ENCODE measurements around the gene SLC28A1. TPM values are rescaled to one million over a fixed set of nuclear protein-coding genes. Genes with fewer than 3 reads are reported as not detected.
A peak's percentile ranks its signal among the peaks of the same experiment; 100 is the strongest.

The SLC28A1 gene
- polyA plus RNA-seq, 1 donor (not counting 4 experiments of a cell fraction or from before 2014, with no cell fraction given) = not detected

GRCh38 chr15:84857418-84858004 is 27.0 kb upstream of the SLC28A1 start:
- H3K27ac ChIP-seq (ENCODE audit: control insufficient read depth, insufficient read depth, low read length) = no peak overlapping the region
- TF ChIP-seq CTCF (optimal IDR thresholded peaks at IDR 0.05 in 1 of 3, IDR thresholded peaks at IDR 0.05 in 1 of 3, conservative IDR thresholded peaks at IDR 0.05 in 1 of 3; ENCODE audit: extremely low read depth in 1 of 3, insufficient read depth in 2 of 3, low read length in 3 of 3) = no peak
- TF ChIP-seq EZH2 (IDR thresholded peaks at IDR 0.05; ENCODE audit: low read length) = no peak
- H3K79me2 ChIP-seq (ENCODE audit: control insufficient read depth, insufficient read depth, low read length) = no peaks in the 10 kb centered on the region
- peaks cover 19% of the 10 kb centered on the region for H3K4me1 ChIP-seq (ENCODE audit: control insufficient read depth, extremely low read depth, insufficient read depth, low read length)
- dilution Hi-C loops (cut with MboI; ENCODE audit: extremely low pct_ligation_motif_present, low sequenced_read_pairs) = no loop called here
- H3K9ac ChIP-seq (ENCODE audit: control insufficient read depth, extremely low read depth, insufficient read depth, low read length) = no peak overlapping the region
- H3K9me1 ChIP-seq (ENCODE audit: control insufficient read depth, extremely low read depth, insufficient read depth, low read length) = no peaks in the 10 kb centered on the region
- H3K4me2 ChIP-seq (ENCODE audit: control insufficient read depth, extremely low read depth, insufficient read depth, low read depth, low read length) = no peak overlapping the region
- no peaks in the 10 kb centered on the region for H4K20me1 ChIP-seq (ENCODE audit: control insufficient read depth, extremely low read depth, insufficient read depth, low read length)
- FAIRE-seq (no peak), DNase-seq (ENCODE audit: low read depth, low spot score) (no peak)
- no peaks in the 10 kb centered on the region for H3K27me3 ChIP-seq (ENCODE audit: control insufficient read depth, extremely low read depth, insufficient read depth, low read length)
- H3K36me3 ChIP-seq (ENCODE audit: control insufficient read depth in 2 of 2, extremely low read depth in 1 of 2, insufficient read depth in 2 of 2, low read length in 2 of 2) = no peaks in the 10 kb centered on the region
- H2AFZ ChIP-seq (ENCODE audit: control insufficient read depth, low read length) = no peak overlapping the region
- no peaks in the 10 kb centered on the region for H3K9me3 ChIP-seq (ENCODE audit: control insufficient read depth, low read depth, low read length)
- H3K4me3 ChIP-seq (ENCODE audit: control insufficient read depth in 2 of 3, extremely low read depth in 1 of 3, insufficient read depth in 2 of 3, low read depth in 1 of 3, low read length in 3 of 3) = no peak overlapping the region

- H3K4me2 ChIP-seq (ENCODE audit: control insufficient read depth, extremely low read depth, insufficient read depth, low read depth, low read length) = peak overlapping the region; percentile 65
- no peaks in the 10 kb centered on the region for H3K9me3 ChIP-seq (ENCODE audit: control insufficient read depth, low read depth, low read length)
- FAIRE-seq = no peak
- dilution Hi-C loops (cut with MboI; ENCODE audit: extremely low pct_ligation_motif_present, low sequenced_read_pairs) = no loop called here
- H3K4me3 ChIP-seq (ENCODE audit: control insufficient read depth in 2 of 3, extremely low read depth in 1 of 3, insufficient read depth in 2 of 3, low read depth in 1 of 3, low read length in 3 of 3) = no peak overlapping the region
- H2AFZ ChIP-seq (ENCODE audit: control insufficient read depth, low read length) = peak overlapping the region; percentile 88
- no peak overlapping the region for H3K9ac ChIP-seq (ENCODE audit: control insufficient read depth, extremely low read depth, insufficient read depth, low read length)
- DNase-seq (ENCODE audit: low read depth, low spot score) = no peak
- TF ChIP-seq EZH2 (IDR thresholded peaks at IDR 0.05; ENCODE audit: low read length) (no peak), CTCF (optimal IDR thresholded peaks at IDR 0.05 in 1 of 3, IDR thresholded peaks at IDR 0.05 in 1 of 3, conservative IDR thresholded peaks at IDR 0.05 in 1 of 3; ENCODE audit: extremely low read depth in 1 of 3, insufficient read depth in 2 of 3, low read length in 3 of 3) (no peak)
- no peaks in the 10 kb centered on the region for H4K20me1 ChIP-seq (ENCODE audit: control insufficient read depth, extremely low read depth, insufficient read depth, low read length)
- H3K79me2 ChIP-seq (ENCODE audit: control insufficient read depth, insufficient read depth, low read length) = no peaks in the 10 kb centered on the region
- no peaks in the 10 kb centered on the region for H3K36me3 ChIP-seq (ENCODE audit: control insufficient read depth in 2 of 2, extremely low read depth in 1 of 2, insufficient read depth in 2 of 2, low read length in 2 of 2)
- H3K27me3 ChIP-seq (ENCODE audit: control insufficient read depth, extremely low read depth, insufficient read depth, low read length) = no peaks in the 10 kb centered on the region
- no peak overlapping the region for H3K27ac ChIP-seq (ENCODE audit: control insufficient read depth, insufficient read depth, low read length)
- peaks cover 19% of the 10 kb centered on the region for H3K4me1 ChIP-seq (ENCODE audit: control insufficient read depth, extremely low read depth, insufficient read depth, low read length)
- no peaks in the 10 kb centered on the region for H3K9me1 ChIP-seq (ENCODE audit: control insufficient read depth, extremely low read depth, insufficient read depth, low read length)
These were observed 26.2 kb upstream of the SLC28A1 start for GRCh38 chr15:84858231-84858630.

Data from keratinocyte (primary cell).